GM12875 (cell line): ENCODE results near the gene NXPH4.

Experiments
- H3K4me3 ChIP-seq: one replicate; pipeline ENCODE4 v1.5.1; 2011; ENCODE audit warnings: low read depth, low read length, control low read depth
- TF ChIP-seq, protein P1 (sequence below): IDR thresholded peaks from 2 replicates; pipeline ENCODE4 v1.5.1; 2011; ENCODE audit warnings: low read depth, mild to moderate bottlenecking, control low read depth, inconsistent platforms, low read length, moderate library complexity, borderline replicate concordance; ENCODE audit not compliant: insufficient read depth

The NXPH4 gene

GRCh38 chr12:57205931-57206330 lies 10.7 kb upstream of the NXPH4 start:
- no peak overlapping the region for H3K4me3 ChIP-seq
- TF ChIP-seq, protein P1, sequence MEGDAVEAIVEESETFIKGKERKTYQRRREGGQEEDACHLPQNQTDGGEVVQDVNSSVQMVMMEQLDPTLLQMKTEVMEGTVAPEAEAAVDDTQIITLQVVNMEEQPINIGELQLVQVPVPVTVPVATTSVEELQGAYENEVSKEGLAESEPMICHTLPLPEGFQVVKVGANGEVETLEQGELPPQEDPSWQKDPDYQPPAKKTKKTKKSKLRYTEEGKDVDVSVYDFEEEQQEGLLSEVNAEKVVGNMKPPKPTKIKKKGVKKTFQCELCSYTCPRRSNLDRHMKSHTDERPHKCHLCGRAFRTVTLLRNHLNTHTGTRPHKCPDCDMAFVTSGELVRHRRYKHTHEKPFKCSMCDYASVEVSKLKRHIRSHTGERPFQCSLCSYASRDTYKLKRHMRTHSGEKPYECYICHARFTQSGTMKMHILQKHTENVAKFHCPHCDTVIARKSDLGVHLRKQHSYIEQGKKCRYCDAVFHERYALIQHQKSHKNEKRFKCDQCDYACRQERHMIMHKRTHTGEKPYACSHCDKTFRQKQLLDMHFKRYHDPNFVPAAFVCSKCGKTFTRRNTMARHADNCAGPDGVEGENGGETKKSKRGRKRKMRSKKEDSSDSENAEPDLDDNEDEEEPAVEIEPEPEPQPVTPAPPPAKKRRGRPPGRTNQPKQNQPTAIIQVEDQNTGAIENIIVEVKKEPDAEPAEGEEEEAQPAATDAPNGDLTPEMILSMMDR, result no peak

DNA sequence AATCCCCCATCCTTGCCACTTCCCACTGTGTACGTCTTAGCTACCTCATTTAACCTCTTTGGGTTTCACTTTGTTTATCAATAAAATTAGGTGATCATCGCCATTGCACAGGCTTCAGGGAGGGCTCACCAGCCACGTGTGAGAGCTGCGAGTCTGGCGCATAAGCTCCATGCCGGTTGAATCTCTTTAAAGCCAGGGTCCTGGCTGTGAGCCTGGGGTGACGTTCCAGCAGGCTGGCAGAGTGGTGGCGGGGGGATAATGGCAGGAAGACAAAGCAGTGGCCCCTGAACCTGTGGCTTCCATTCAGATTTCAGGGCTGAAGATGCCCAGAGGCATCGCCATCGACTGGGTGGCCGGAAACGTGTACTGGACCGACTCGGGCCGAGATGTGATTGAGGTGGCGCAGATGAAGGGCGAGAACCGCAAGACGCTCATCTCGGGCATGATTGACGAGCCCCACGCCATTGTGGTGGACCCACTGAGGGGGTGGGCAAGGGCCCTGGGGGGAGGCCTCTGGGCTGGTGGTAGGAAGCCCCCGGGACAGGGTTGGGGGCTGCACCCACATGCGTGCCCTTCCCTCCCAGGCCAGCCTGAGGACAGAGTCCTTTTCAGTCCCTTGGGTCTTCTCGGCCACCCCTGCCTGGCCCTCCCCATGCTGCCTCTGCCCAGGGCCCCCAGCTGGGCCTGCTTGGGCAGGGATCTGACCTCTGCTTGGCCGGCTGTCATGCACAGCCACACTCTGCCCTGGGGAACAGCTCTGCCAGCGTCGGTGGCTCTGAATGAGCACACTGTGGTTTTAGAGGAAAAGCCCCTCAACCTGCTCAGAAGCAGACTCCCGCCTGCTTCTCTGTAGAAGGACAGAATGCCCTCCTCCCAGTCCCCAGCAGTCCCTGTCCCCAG lies 8.6 kb upstream of the NXPH4 start:
- TF ChIP-seq, protein P1, result no peak
- no peak overlapping the region for H3K4me3 ChIP-seq

DNA sequence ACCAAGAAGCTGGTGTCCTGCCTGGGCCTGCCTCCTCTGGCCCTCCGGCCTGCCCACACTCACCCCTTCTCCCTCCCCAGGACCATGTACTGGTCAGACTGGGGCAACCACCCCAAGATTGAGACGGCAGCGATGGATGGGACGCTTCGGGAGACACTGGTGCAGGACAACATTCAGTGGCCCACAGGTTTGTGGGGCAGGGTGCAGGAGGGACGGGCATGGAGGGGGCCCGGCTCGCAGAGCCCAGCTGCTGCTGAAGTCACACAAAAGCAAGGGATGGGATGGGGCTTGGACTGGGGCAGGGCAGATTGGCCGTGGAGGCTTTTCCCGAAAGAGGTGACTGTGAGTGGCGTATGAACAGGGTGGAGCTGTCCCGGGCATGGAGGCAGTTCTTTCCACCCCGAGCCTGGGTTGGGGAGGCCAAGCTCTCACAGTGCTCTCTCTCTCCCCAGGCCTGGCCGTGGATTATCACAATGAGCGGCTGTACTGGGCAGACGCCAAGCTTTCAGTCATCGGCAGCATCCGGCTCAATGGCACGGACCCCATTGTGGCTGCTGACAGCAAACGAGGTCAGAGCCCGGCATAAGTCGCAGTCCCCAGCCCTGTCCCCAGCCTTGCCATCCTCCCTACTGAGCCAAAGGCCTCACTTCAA lies 7.8 kb upstream of the NXPH4 start:
- H3K4me3 ChIP-seq, result no peak overlapping the region
- TF ChIP-seq, protein P1, result no peak

GRCh38 chr12:57209916-57210315 lies 6.7 kb upstream of the NXPH4 start:
- TF ChIP-seq, protein P1, result no peak
- no peak overlapping the region for H3K4me3 ChIP-seq

DNA sequence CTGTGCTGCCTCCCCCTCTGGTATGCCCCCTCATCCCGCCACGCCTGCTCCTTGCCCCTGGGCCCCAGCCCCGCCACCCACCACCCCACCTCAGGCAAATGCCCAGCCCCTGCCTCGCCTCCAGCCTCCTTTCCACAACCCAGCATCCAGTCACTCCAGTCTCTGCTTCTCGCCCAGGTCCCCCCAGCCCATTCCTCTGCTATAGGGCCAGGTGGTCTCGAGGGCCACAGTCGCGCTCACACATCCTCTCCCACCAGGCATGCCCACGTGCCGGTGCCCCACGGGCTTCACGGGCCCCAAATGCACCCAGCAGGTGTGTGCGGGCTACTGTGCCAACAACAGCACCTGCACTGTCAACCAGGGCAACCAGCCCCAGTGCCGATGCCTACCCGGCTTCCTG lies 6.1 kb upstream of the NXPH4 start:
- no peak overlapping the region for H3K4me3 ChIP-seq
- TF ChIP-seq, protein P1, result no peak

DNA sequence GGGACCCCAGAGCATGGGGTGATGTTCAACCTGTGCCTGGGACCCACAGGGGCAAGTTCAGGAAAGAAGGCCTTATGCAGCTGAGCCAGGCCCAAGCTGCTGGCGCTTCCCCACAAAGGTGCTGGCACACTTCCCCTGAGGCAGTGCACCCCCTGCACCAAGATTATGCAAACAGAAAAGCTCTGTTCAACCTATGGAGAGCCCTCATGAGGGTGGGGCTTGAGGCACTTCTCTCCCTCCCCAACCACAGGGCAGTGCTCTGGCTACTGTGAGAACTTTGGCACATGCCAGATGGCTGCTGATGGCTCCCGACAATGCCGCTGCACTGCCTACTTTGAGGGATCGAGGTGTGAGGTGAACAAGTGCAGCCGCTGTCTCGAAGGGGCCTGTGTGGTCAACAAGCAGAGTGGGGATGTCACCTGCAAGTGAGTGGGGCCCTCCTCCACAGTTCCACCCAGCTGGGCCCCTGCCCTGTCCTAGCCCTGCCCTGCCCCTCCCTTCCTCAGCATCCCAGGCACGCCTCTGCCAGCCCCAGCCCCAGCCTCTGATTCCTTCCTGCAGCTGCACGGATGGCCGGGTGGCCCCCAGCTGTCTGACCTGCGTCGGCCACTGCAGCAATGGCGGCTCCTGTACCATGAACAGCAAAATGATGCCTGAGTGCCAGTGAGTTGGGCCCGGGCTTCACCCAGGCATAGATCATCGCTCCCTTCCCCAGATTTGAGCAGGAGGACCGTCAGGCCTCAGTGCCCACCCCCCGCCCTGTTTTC lies 5.5 kb upstream of the NXPH4 start:
- no peak overlapping the region for H3K4me3 ChIP-seq
- TF ChIP-seq, protein P1, result no peak
